ENCODE results near the gene STRIP2.

- no peak for TF ChIP-seq USF2 (CRISPR knock-in tag; IDR thresholded peaks at IDR 0.05)
- no peak for TF ChIP-seq CTCF (IDR thresholded peaks at IDR 0.05)
- no peak for TF ChIP-seq ARID4B (CRISPR knock-in tag; IDR thresholded peaks at IDR 0.05; ENCODE audit: borderline replicate concordance)
- TF ChIP-seq ZBTB21 (CRISPR knock-in tag; IDR thresholded peaks at IDR 0.05; ENCODE audit: borderline replicate concordance) = no peak
- TF ChIP-seq STAT6 (CRISPR knock-in tag; conservative IDR thresholded peaks at IDR 0.05; ENCODE audit: low read depth) = no peak
- TF ChIP-seq TCF7 (CRISPR knock-in tag; IDR thresholded peaks at IDR 0.05; ENCODE audit: low read depth) = no peak
- TF ChIP-seq ZNF121 (CRISPR knock-in tag; IDR thresholded peaks at IDR 0.05) = no peak
- no peak for TF ChIP-seq MAX (CRISPR knock-in tag; IDR thresholded peaks at IDR 0.05)
- TF ChIP-seq FOXK1 (CRISPR knock-in tag; IDR thresholded peaks at IDR 0.05) = no peak
- no peak for TF ChIP-seq ESRRA (CRISPR knock-in tag; IDR thresholded peaks at IDR 0.05; ENCODE audit: borderline replicate concordance)
- TF ChIP-seq ELF4 (CRISPR knock-in tag; IDR thresholded peaks at IDR 0.05; ENCODE audit: low read depth) = no peak
- no peak for TF ChIP-seq ZMAT4 (CRISPR knock-in tag; IDR thresholded peaks at IDR 0.05)
- TF ChIP-seq HMGXB4 (CRISPR knock-in tag; IDR thresholded peaks at IDR 0.05) = no peak
Observed at GRCh38 chr7:129495987-129496386, 61.8 kb downstream of the STRIP2 start.

Data from WTC11 (cell line).